Measurements from ENCODE around the gene ATP7B.

- no peak for TF ChIP-seq CTCF (IDR thresholded peaks at IDR 0.05; ENCODE audit: borderline replicate concordance, extremely low read depth, low read length, poor library complexity, severe bottlenecking)
- no peak for TF ChIP-seq EZH2 (IDR thresholded peaks at IDR 0.05; ENCODE audit: borderline replicate concordance, low read depth, low read length, severe bottlenecking)
Observed at GRCh38 chr13:52022356-52022755, 11.1 kb upstream of the ATP7B start.

All from DND-41 (cell line).